A673 (cell line): Measurements from ENCODE around the gene CASP8AP2. TPM values are rescaled to one million over a fixed set of nuclear protein-coding genes. Genes with fewer than 3 reads are reported as not detected.

ENCODE experiments used
- BruUV-seq: library from RNA; stranded (reverse); fragments of 400-500 nt; replicated peaks from 2 replicates; lab custom pipeline; 2021; lab: Mats Ljungman, UMichigan
- CTCF ChIA-PET: fragments of 300-600 bp; sonication (Branson Sonifier 250); formaldehyde crosslinking; loops from one replicate; lab custom pipeline; 2022; ENCODE audit warnings: antibody characterized with exemption; lab: Charles Lee
- POLR2A ChIA-PET: fragments of 300-600 bp; sonication (Branson Sonifier 250); formaldehyde crosslinking; loops from one replicate; lab custom pipeline; 2022; ENCODE audit warnings: antibody characterized with exemption; ENCODE audit not compliant: low non-redundant PET; lab: Charles Lee
- DNase-seq: peaks from one replicate; pipeline ENCODE4 v3.0.0-alpha.2; 2015; ENCODE audit warnings: low spot score
- H3K27ac ChIP-seq: fragments of 200-600 bp; sonication (generic); 2 replicates; pipeline ENCODE4 v1.5.1; 2016; ENCODE audit warnings: mixed run types, low read depth, mild to moderate bottlenecking, mixed read lengths, antibody characterized with exemption, low read length; ENCODE audit not compliant: poor library complexity, severe bottlenecking
- H3K27me3 ChIP-seq: fragments of 200-600 bp; sonication (generic); replicated peaks from 2 replicates; pipeline ENCODE4 v1.6.1; 2017; ENCODE audit warnings: mixed run types, low read depth, mild to moderate bottlenecking, mixed read lengths, antibody characterized with exemption, low read length; ENCODE audit not compliant: insufficient read depth, poor library complexity
- H3K36me3 ChIP-seq: fragments of 200-600 bp; sonication (generic); 2 replicates; pipeline ENCODE4 v1.6.1; 2016; ENCODE audit warnings: mixed run types, mild to moderate bottlenecking, mixed read lengths, antibody characterized with exemption, low read length; ENCODE audit not compliant: insufficient read depth, poor library complexity, severe bottlenecking
- H3K4me1 ChIP-seq: fragments of 200-600 bp; sonication (generic); 2 replicates; pipeline ENCODE4 v1.6.1; 2017; ENCODE audit warnings: mixed run types, mild to moderate bottlenecking, mixed read lengths, antibody characterized with exemption, low read length; ENCODE audit not compliant: insufficient read depth, poor library complexity, severe bottlenecking
- H3K4me3 ChIP-seq: fragments of 200-600 bp; sonication (generic); 2 replicates; pipeline ENCODE4 v1.5.1; 2016; ENCODE audit warnings: low read depth, mixed run types, mild to moderate bottlenecking, mixed read lengths, low read length; ENCODE audit not compliant: poor library complexity, severe bottlenecking
- H3K9me3 ChIP-seq: fragments of 200-600 bp; sonication (generic); 2 replicates; pipeline ENCODE4 v1.6.1; 2016; ENCODE audit warnings: mixed run types, low read depth, mild to moderate bottlenecking, mixed read lengths, antibody characterized with exemption, low read length; ENCODE audit not compliant: poor library complexity, severe bottlenecking
- EZH2 ChIP-seq: fragments of 200-600 bp; sonication (generic); IDR thresholded peaks from 2 replicates; pipeline ENCODE4 v1.6.1; 2017; ENCODE audit warnings: borderline replicate concordance, low read depth, mild to moderate bottlenecking, mixed read lengths, antibody characterized with exemption, low read length; ENCODE audit not compliant: poor library complexity, severe bottlenecking
- intact Hi-C: fragments of 100-400 bp; cut with micrococcal nuclease; formaldehyde crosslinking; loops from one replicate; pipeline ENCODE4 v1.10.0; 2022; ENCODE audit not compliant: unreplicated experiment
- total RNA-seq: library from RNA; stranded (reverse); gene quantifications from 2 replicates; pipeline ENCODE4 v1.2.3, GENCODE V29; 2021
- TF ChIP-seq, protein P1 (sequence below): fragments of 300-800, 200-600 bp; sonication (generic); conservative IDR thresholded peaks from 2 replicates; pipeline ENCODE4 v1.5.1; 2017; ENCODE audit warnings: low read depth, mild to moderate bottlenecking, antibody characterized with exemption, low read length, moderate library complexity, mixed read lengths

The CASP8AP2 gene
- total RNA-seq, 1 experiment from 2014 or later: 38.2 TPM

DNA sequence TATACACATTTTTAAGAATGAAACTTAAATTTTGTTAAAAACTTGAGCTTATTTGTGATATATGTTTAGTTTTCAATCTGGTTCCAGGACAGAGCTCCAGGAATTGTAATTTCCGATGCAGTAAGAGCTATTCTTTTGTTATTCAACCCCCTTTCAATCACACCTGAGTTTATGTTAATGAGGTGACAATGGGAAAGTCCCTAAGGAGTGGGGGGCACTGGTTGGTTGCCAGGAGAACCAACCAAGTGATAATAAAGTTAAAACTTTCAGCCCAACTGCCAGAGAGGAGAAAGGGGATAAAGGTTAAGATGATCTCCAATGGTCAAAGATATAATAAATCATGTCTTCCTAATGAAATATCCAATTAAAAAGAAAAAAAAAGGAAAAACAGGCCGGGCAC, 29.9 kb upstream of the CASP8AP2 start:
- H3K36me3 ChIP-seq: peaks cover 5% of the 10 kb centered on the region
- H3K9me3 ChIP-seq: no peaks in the 10 kb centered on the region
- DNase-seq: no peak
- POLR2A ChIA-PET: interaction anchor here (0.6 kb wide), 1 partner anchor 162 kb away, joined by 3 read pairs; no protein-coding TSS in a partner anchor
- CTCF ChIA-PET: no interaction called here
- H3K27ac ChIP-seq: no peak overlapping the region
- no TSS peak for BruUV-seq
- H3K4me1 ChIP-seq: no peaks in the 10 kb centered on the region
- H3K4me3 ChIP-seq: no peak overlapping the region
- intact Hi-C loops: no loop called here
- H3K27me3 ChIP-seq: no peaks in the 10 kb centered on the region
- TF ChIP-seq, protein P1, sequence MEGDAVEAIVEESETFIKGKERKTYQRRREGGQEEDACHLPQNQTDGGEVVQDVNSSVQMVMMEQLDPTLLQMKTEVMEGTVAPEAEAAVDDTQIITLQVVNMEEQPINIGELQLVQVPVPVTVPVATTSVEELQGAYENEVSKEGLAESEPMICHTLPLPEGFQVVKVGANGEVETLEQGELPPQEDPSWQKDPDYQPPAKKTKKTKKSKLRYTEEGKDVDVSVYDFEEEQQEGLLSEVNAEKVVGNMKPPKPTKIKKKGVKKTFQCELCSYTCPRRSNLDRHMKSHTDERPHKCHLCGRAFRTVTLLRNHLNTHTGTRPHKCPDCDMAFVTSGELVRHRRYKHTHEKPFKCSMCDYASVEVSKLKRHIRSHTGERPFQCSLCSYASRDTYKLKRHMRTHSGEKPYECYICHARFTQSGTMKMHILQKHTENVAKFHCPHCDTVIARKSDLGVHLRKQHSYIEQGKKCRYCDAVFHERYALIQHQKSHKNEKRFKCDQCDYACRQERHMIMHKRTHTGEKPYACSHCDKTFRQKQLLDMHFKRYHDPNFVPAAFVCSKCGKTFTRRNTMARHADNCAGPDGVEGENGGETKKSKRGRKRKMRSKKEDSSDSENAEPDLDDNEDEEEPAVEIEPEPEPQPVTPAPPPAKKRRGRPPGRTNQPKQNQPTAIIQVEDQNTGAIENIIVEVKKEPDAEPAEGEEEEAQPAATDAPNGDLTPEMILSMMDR: no peak
- TF ChIP-seq EZH2: no peak

DNA sequence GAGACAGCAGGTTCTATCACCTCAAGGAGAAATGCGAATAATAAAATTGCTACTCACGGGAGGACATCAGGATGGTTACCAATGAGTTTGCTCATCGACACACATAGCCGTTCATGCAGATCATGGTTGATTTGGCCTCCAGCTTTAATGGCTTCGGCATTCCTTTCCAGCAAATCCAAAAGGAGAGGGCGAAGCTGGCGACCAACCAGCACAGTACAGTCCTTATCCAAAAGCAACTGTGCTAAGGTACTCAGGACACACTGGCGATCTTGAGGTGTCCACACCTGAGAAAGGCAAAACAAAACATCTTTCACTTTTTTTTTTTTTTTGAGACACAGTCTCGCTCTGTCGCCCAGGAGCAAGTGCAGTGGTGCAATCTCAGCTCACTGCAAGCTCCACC, 26.4 kb upstream of the CASP8AP2 start:
- Histone ChIP-seq H3K27me3 (no peaks in the 10 kb centered on the region), H3K9me3 (no peaks in the 10 kb centered on the region), H3K4me3 (no peak overlapping the region), H3K27ac (no peak overlapping the region), H3K36me3 (peaks cover 5% of the 10 kb centered on the region), H3K4me1 (no peaks in the 10 kb centered on the region)
- intact Hi-C loops: no loop called here
- ChIA-PET CTCF (no interaction called here), POLR2A (no interaction called here)
- no peak for DNase-seq
- no TSS peak for BruUV-seq
- TF ChIP-seq, protein P1: no peak
- no peak for TF ChIP-seq EZH2

DNA sequence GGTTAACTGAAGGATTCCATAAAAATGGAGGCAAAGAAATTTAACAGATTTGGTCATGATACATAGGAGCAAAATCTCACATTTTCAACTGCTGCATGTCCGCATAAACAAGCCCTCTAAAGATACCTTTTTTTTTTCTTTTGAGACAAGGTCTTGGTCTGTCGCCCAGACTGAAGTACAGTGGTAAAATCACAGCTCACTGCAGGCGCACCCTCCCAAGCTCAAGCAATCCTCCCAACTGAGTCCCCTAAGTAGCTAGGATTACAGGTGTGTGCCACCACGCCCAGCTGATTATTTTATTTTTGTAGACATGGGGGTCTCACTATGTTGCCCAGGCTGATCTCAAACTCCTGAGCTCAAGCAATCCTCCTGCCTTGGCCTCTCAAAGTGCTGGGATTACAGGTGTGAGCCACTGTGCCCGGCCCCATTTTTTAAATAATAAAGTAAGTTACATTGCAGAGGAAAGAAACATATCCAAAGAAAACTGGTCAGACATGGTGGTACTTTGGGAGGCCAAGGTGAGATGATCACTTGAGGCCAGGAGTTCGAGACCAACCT, 23.8 kb upstream of the CASP8AP2 start:
- ChIA-PET POLR2A (no interaction called here), CTCF (no interaction called here)
- no peak for DNase-seq
- BruUV-seq: no TSS peak
- Histone ChIP-seq H3K36me3 (peaks cover 2% of the 10 kb centered on the region), H3K9me3 (no peaks in the 10 kb centered on the region), H3K4me3 (no peak overlapping the region), H3K27ac (no peak overlapping the region), H3K27me3 (no peaks in the 10 kb centered on the region), H3K4me1 (no peaks in the 10 kb centered on the region)
- intact Hi-C loops: no loop called here
- TF ChIP-seq, protein P1: no peak
- TF ChIP-seq EZH2: no peak
